NCI-H146 treated with DMSO at 0.1 percent for 48 hours (cell line): ENCODE data around the gene PPP1R16B.
A peak's percentile ranks its signal among the peaks of the same experiment; 100 is the strongest.

Experiments used
- DNase-seq: peaks from one replicate; lab custom pipeline; 2025; ENCODE audit not compliant: unreplicated experiment; lab: John Stamatoyannopoulos, UW

PPP1R16B gene

DNA sequence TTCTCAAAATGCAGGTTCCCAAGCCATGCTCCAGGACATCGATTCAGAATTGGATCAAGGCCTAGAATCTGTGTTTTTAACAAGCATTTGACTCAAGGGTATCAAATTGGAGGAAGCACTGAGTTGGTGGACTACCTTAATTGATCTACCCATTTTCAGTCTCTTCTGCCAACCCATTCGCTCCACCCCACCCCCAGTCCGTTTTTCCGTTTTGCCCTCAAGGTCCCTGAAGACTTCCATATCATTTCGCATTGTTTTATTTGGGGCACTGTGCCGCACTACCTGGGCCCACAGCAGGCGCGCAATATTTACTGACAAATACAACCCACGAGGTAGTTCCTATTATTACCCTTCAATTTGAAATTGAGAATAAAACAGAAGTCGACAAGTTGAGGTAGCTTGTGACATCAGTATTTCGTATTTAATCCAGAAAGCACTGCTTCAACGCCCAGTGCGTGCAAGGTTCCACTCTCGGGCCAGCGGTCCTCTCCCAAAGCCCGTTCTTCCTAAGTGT, 156.1 kb downstream of the PPP1R16B start:
- peak; percentile 27 for DNase-seq

DNA sequence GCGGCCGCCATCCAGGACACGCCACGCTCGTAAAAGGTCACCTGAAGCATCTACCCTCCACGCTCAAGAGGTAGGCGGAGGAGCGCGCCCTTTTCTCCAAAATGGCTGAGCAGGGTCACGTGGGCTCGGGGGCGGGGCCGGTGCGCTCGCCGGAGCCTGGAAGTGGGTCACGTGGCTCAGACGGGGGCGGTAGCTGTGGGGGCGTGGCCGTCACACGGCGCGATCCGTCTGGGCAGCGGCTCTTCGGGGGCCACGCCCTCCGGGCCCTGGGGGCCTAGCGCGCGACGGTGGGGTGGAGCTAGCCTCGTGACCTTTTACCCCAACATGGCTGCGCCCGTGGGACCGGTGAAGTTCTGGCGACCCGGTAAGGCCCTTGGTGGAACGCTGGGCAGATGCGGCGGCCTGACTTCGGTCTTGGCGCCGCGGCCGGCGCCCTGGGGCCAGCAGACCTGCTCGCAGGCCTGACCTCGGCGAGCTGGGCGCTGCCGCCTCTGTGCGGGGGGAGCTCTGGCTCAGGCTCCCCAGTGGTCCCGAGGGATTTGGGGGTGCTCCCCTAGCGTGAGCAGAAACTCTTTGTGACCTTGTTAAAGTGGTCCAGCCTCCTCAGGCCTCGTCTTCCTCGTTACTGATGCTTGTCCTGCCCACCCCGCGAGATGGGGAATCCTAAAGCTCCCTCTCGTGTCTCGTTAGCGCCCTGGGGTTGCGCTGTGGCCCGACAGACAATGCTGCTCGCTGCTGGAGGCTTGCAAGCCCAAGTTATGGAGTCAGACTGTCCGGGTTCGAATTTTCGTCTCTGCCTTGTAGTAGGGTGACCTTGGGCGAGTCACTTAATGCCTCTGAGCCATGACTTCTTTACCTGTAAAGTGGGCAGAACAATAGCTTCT, 156.8 kb downstream of the PPP1R16B start, which contains the start of gene DHX35:
DHX35 (plus strand) TSS at position 301 of the 884 bp plus-strand sequence; CDS start at position 325, 24 bp downstream.
- DNase-seq: peak; percentile 93

DNA sequence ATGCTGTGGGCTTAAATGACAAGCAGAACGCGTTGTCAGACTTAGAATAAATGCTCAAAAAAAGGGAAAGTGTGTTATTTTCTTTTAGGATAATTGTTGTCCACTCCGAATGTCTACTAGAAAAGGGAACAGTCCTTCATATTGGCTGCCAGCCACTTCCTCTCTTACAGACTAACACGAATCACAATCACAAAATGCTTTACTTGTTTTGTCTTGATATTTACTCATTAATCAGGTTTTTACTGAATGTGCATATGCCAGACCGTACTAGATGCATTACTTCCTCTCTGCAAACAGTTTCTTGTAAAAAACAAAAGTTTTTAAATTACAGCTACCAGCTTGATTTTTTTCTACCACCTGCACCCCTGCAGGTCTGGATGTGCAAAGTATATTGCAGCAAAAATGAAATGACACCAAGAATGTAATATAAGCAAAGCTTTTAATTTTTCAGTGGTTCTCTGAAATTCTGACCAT, 157.5 kb downstream of the PPP1R16B start:
- DNase-seq: no peak

DNA sequence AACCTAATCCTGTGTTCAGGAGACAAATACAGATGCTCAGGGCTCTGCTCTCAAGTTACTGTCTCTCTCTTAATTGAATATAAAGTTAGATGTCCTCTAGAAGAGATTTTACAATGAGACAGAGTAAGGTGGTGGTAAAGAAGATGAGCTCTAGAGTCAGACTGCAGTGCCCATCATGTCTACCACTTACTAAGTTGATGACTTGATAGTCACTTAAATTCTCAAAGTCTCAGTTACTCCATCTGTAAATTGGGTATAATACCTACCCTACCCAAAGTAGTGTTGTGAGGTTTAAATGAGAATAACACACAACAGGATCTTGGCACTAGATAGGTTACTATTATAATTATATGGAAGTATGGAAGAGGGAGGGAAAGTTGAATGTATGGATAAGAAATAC, 158.2 kb downstream of the PPP1R16B start:
- DNase-seq: no peak

DNA sequence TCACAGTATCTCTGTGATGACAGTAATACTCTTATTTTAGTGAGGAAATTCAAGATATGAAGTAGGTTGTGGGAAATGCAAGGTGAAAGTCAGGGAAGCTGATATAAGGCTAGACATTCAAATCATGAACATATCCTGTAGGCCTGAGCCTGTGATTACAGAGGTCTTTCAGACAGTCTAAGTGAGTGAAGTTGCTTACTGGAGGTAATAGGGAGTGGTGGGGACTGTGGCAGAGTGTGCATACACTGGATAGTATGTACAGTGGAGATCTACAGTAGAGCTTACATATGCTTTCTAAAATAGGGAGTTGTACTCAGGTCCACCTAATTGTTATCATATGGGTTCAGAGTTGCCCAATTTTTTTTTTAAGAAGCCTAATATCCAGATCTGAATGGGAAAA, 159.8 kb downstream of the PPP1R16B start:
- no peak for DNase-seq

DNA sequence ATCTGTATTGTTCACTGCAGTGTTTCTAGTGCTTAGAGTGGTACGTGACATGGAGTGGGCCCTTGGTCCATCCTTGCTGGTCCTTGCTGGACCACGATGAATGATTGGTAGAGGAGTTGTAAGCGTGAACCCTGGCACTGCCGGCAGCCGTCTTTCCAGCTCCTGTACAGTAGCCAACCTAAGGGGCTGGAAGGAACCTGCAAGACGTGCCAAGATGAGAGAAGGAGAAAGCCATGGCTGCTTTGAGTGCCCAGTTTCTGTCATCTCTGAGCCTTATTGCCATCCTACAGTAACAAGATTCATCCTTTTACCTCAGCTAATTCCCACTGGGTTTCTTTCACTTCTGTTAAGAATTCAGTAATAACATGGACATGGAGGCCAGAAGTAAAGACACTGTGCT, 162.6 kb downstream of the PPP1R16B start:
- DNase-seq: no peak

DNA sequence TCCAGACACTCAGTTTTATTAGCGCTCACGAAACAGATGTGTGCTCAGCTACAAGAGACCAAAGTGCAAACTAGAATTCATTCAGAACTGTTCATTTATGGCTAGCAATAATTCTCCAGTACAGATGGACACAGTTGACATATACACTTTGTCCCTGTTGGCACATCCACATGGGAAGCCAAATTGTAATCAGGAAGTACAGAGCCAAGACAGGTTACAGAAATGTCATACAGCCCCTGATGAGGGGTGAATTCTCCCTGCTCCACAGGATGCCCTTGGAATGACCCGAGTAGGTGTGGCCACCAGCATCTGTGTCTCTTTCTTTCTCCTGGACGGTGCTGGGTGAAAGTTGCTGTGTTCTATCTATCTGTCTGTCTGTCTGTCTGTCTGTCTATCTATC, 164.2 kb downstream of the PPP1R16B start:
- DNase-seq: no peak

DNA sequence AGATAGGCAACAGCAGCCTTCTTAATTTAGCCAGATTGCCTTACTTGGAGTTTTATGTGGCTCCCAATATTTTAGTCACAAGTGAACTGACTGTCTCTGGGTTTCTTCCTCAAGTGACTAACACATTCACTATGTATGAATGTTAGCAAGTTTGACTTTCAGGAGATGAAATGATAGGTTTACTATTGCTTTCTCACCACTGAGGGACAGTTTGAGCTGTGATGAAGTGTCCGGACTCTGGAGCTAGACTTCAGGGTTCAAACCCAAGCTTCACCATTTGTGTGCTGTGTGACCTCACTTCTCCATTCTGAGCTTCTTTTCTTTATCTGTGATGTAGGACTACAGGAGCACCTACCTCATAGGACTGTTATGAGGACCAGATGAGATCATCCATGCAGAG, 164.8 kb downstream of the PPP1R16B start:
- DNase-seq: no peak
